Endothelial cell of umbilical vein (primary cell): ENCODE results near the gene CPEB1. TPM values are rescaled to one million over a fixed set of nuclear protein-coding genes. Genes with fewer than 3 reads are reported as not detected.

Experiments used
- BruUV-seq: library from RNA; stranded (reverse); fragments of 400-500 nt; replicated peaks from 2 replicates; lab custom pipeline; 2021; lab: Mats Ljungman, UMichigan
- CTCF ChIA-PET: fragments of 300-600, 350-600 bp; sonication (Branson Sonifier 250); formaldehyde crosslinking; loops from one replicate; lab custom pipeline; 2021; ENCODE audit warnings: antibody characterized with exemption, inconsistent platforms; lab: Charles Lee
- POLR2A ChIA-PET: fragments of 300-600, 350-600 bp; sonication (Branson Sonifier 250); formaldehyde crosslinking; loops from one replicate; lab custom pipeline; 2021; ENCODE audit warnings: antibody characterized with exemption, inconsistent platforms; lab: Charles Lee
- DNase-seq: peaks from one replicate; pipeline ENCODE4 v3.0.0-alpha.2; 2011; ENCODE audit warnings: low read depth, low spot score
- FAIRE-seq: peaks from 2 replicates; lab custom pipeline; 2011; peaks lifted over from hg19 to GRCh38; lab: Jason Lieb, UNC
- H2AFZ ChIP-seq: 2 replicates; pipeline ENCODE4 v1.6.0; 2012; ENCODE audit warnings: low read depth, low read length, control low read depth, inconsistent platforms
- H3K27ac ChIP-seq: 2 replicates; pipeline ENCODE4 v1.5.1; 2011; ENCODE audit warnings: low read depth, mild to moderate bottlenecking, control low read depth, low read length, moderate library complexity; ENCODE audit not compliant: insufficient read depth
- H3K27me3 ChIP-seq, 2 experiments: 2 replicates each; pipeline versions ENCODE4 v1.6.0 to v1.6.1; 2011; ENCODE audit warnings: low read length in 2 of 2, mixed read lengths in 1 of 2; ENCODE audit not compliant: control insufficient read depth in 2 of 2, insufficient read depth in 2 of 2
- H3K36me3 ChIP-seq, 2 experiments: 2 replicates in 1 of 2; 3 replicates in 1 of 2; pipeline ENCODE4 v1.5.1; 2011; ENCODE audit warnings: low read length in 2 of 2, mild to moderate bottlenecking in 1 of 2, moderate library complexity in 1 of 2; ENCODE audit not compliant: control insufficient read depth in 2 of 2, insufficient read depth in 2 of 2; ENCODE audit errors: extremely low read depth in 1 of 2
- H3K4me1 ChIP-seq: 3 replicates; pipeline ENCODE4 v1.5.1; 2011; ENCODE audit warnings: mild to moderate bottlenecking, low read length; ENCODE audit not compliant: control insufficient read depth, insufficient read depth; ENCODE audit errors: extremely low read depth
- H3K4me2 ChIP-seq: 2 replicates; pipeline ENCODE4 v1.6.1; 2011; ENCODE audit warnings: low read length, control low read depth, mixed read lengths; ENCODE audit not compliant: insufficient read depth
- H3K4me3 ChIP-seq, 3 experiments: fragments of 200-600 bp in 1 of 3; sonication (generic), shearing (Covaris generic) in 1 of 3; replicated peaks in 1 of 3; 2 replicates each; pipeline ENCODE4 v1.5.1; 2011 to 2016; ENCODE audit warnings: control low read depth in 3 of 3, low read length in 3 of 3, mild to moderate bottlenecking in 2 of 3, inconsistent platforms in 1 of 3, low read depth in 1 of 3, moderate library complexity in 1 of 3; ENCODE audit not compliant: insufficient read depth in 1 of 3
- H3K79me2 ChIP-seq: 2 replicates; pipeline ENCODE4 v1.6.0; 2012; ENCODE audit warnings: low read length, inconsistent platforms; ENCODE audit not compliant: control insufficient read depth, insufficient read depth
- H3K9ac ChIP-seq: replicated peaks from 2 replicates; pipeline ENCODE3; 2011; ENCODE audit warnings: low read length, control low read depth; ENCODE audit not compliant: insufficient read depth; ENCODE audit errors: extremely low read depth
- H3K9me1 ChIP-seq: replicated peaks from 3 replicates; pipeline ENCODE4 v1.6.0; 2011; ENCODE audit warnings: mild to moderate bottlenecking, low read length; ENCODE audit not compliant: control insufficient read depth, insufficient read depth; ENCODE audit errors: extremely low read depth
- H3K9me3 ChIP-seq: replicated peaks from 2 replicates; pipeline ENCODE4 v1.5.1; 2012; ENCODE audit warnings: low read length, inconsistent platforms; ENCODE audit not compliant: control insufficient read depth, insufficient read depth
- H4K20me1 ChIP-seq: replicated peaks from 2 replicates; pipeline ENCODE3; 2011; ENCODE audit warnings: mild to moderate bottlenecking, low read length; ENCODE audit not compliant: control insufficient read depth, insufficient read depth; ENCODE audit errors: extremely low read depth
- EZH2 ChIP-seq: IDR thresholded peaks from 2 replicates; pipeline ENCODE4 v1.6.1; 2012; ENCODE audit warnings: borderline replicate concordance, low read depth, mild to moderate bottlenecking, moderate library complexity, low read length, inconsistent platforms; ENCODE audit not compliant: severe bottlenecking
- FOS ChIP-seq: IDR thresholded peaks from 2 replicates; pipeline ENCODE4 v1.6.1; 2011; ENCODE audit warnings: mild to moderate bottlenecking, low read length, moderate library complexity, borderline replicate concordance; ENCODE audit not compliant: insufficient read depth
- GATA2 ChIP-seq: IDR thresholded peaks from 2 replicates; pipeline ENCODE4 v1.7.0; 2011; ENCODE audit warnings: low read depth, mild to moderate bottlenecking, moderate library complexity, mixed read lengths, low read length; ENCODE audit not compliant: insufficient read length, insufficient read depth
- JUN ChIP-seq: IDR thresholded peaks from 2 replicates; pipeline ENCODE4 v1.6.1; 2011; ENCODE audit warnings: borderline replicate concordance, low read depth; ENCODE audit not compliant: insufficient read length, insufficient read depth
- MAX ChIP-seq: IDR thresholded peaks from 2 replicates; pipeline ENCODE4 v1.6.1; 2011; ENCODE audit not compliant: insufficient read depth, insufficient read length
- MYC ChIP-seq: IDR thresholded peaks from one replicate; pipeline ENCODE4 v1.6.1; 2011; ENCODE audit warnings: mild to moderate bottlenecking, low read depth, low read length
- POLR2A ChIP-seq: IDR thresholded peaks from 2 replicates; pipeline ENCODE4 v1.6.1; 2012; ENCODE audit warnings: low read depth, mild to moderate bottlenecking, control low read depth, low read length
- POLR2AphosphoS5 ChIP-seq: IDR thresholded peaks from 2 replicates; pipeline ENCODE4 v1.6.1; 2012; ENCODE audit warnings: low read depth, mild to moderate bottlenecking, control low read depth, low read length, moderate library complexity; ENCODE audit not compliant: insufficient read depth
- dilution Hi-C: fragments of 300-500 bp; cut with MboI; formaldehyde crosslinking; loops from one replicate; pipeline ENCODE4 v1.15.0; 2019; ENCODE audit warnings: low sequenced_read_pairs; ENCODE audit not compliant: extremely low pct_ligation_motif_present
- intact Hi-C: fragments of 100-400 bp; cut with micrococcal nuclease; formaldehyde crosslinking; loops from one replicate; pipeline ENCODE4 v1.10.0; 2022
- polyA plus RNA-seq, 4 experiments: library from polyadenylated mRNA; depleted of rRNA in 3 of 4; stranded (reverse) in 3 of 4; unstranded in 1 of 4; fragments of >200 nt; gene quantifications; 2 replicates each; pipeline versions ENCODE4 v1.2.1 to v1.2.3, GENCODE V29; 2011 to 2012; ENCODE audit warnings: missing spikeins in 1 of 4
- total RNA-seq: library from RNA; stranded (reverse); gene quantifications from 2 replicates; pipeline ENCODE4 v1.2.3, GENCODE V29; 2021
- TF ChIP-seq, protein P1 (sequence below), 2 donors: IDR thresholded peaks; 1 replicate in 1 of 2; 2 replicates in 1 of 2; pipeline ENCODE4 v1.5.1; 2011; ENCODE audit warnings: low read length in 2 of 2, mild to moderate bottlenecking in 2 of 2, moderate library complexity in 2 of 2, control low read depth in 1 of 2, inconsistent platforms in 1 of 2, low read depth in 1 of 2; ENCODE audit not compliant: insufficient read depth in 1 of 2; ENCODE audit errors: extremely low read depth in 1 of 2

The CPEB1 gene
- total and polyA plus RNA-seq, 2 donors (not counting 3 experiments of a cell fraction or from before 2014, with no cell fraction given), result not detected

DNA sequence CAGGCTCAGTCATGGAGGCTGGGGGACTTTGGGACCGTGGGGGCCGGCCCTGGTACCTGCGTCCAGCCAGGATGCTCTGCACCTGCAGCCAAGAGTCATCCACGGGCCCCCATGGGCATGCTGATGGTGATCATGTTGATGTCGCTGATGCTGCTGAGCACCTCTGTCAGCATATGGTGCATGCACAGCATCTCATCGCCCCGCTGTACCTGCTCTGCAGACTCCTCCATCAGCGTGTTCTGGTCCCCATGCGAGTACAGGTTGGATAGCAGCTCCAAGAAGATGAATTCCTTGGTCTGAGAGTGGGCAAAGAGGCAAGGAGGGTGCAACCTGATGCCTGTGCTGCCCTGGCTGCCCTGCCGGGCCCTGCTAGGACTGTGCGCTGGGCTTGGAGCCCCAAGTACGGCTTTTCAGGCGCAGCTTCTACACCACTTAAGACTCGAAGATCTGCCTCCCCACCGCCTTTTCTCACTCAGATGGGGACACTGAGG lies 114.1 kb downstream of the CPEB1 start:
- no peaks in the 10 kb centered on the region for H3K27me3 ChIP-seq
- H4K20me1 ChIP-seq, result peaks cover 3% of the 10 kb centered on the region
- no peaks in the 10 kb centered on the region for H3K9me1 ChIP-seq
- no peak overlapping the region for H3K9ac ChIP-seq
- H3K36me3 ChIP-seq, result peaks cover 20 to 25% of the 10 kb centered on the region in 2 experiments
- FAIRE-seq, result no peak
- dilution Hi-C loops, result no loop called here
- CTCF ChIA-PET, result no interaction called here
- TF ChIP-seq JUN (no peak), MAX (no peak), FOS (no peak), EZH2 (no peak), GATA2 (no peak), POLR2AphosphoS5 (no peak), MYC (no peak), POLR2A (no peak)
- TF ChIP-seq, protein P1, sequence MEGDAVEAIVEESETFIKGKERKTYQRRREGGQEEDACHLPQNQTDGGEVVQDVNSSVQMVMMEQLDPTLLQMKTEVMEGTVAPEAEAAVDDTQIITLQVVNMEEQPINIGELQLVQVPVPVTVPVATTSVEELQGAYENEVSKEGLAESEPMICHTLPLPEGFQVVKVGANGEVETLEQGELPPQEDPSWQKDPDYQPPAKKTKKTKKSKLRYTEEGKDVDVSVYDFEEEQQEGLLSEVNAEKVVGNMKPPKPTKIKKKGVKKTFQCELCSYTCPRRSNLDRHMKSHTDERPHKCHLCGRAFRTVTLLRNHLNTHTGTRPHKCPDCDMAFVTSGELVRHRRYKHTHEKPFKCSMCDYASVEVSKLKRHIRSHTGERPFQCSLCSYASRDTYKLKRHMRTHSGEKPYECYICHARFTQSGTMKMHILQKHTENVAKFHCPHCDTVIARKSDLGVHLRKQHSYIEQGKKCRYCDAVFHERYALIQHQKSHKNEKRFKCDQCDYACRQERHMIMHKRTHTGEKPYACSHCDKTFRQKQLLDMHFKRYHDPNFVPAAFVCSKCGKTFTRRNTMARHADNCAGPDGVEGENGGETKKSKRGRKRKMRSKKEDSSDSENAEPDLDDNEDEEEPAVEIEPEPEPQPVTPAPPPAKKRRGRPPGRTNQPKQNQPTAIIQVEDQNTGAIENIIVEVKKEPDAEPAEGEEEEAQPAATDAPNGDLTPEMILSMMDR (IDR thresholded peaks at IDR 0.05; ENCODE audit: extremely low read depth in 1 of 2, insufficient read depth in 1 of 2, low read depth in 1 of 2, low read length in 2 of 2), result no peak
- peaks cover 20% of the 10 kb centered on the region for H3K79me2 ChIP-seq
- no peak overlapping the region for H2AFZ ChIP-seq
- no peak overlapping the region for H3K27ac ChIP-seq
- DNase-seq, result no peak
- H3K4me3 ChIP-seq, result no peak overlapping the region
- no peaks in the 10 kb centered on the region for H3K9me3 ChIP-seq
- POLR2A ChIA-PET, result no interaction called here
- intact Hi-C loops, result no loop called here
- no TSS peak for BruUV-seq
- peaks cover 3% of the 10 kb centered on the region for H3K4me1 ChIP-seq
- no peak overlapping the region for H3K4me2 ChIP-seq
